ENCODE results near the gene PCDHA8. TPM values are rescaled to one million over a fixed set of nuclear protein-coding genes. Genes with fewer than 3 reads are reported as not detected.

Gene PCDHA8
- total and polyA plus RNA-seq, 9 of the 15 experiments (the other 6 are each of a cell fraction or from before 2014, with no cell fraction given), result not detected

GRCh38 chr5:140808889-140809291 lies 32.1 kb upstream of the PCDHA8 start (continued):
- no peak for TF ChIP-seq XRCC5 (IDR thresholded peaks at IDR 0.05; ENCODE audit: low read depth, low read length)
- TF ChIP-seq POLR3A (IDR thresholded peaks at IDR 0.05; ENCODE audit: borderline replicate concordance, extremely low read depth, insufficient read depth, insufficient read length), result no peak
- no peak for TF ChIP-seq ZNF175 (CRISPR knock-in tag; IDR thresholded peaks at IDR 0.05; ENCODE audit: low read depth)
- TF ChIP-seq TAF15 (IDR thresholded peaks at IDR 0.05; ENCODE audit: low read depth, low read length), result no peak

GRCh38 chr5:140821375-140822280 lies 19.4 kb upstream of the PCDHA8 start, which contains the start of gene PCDHA5:
Gene PCDHA5, plus strand, starts transcription at chr5:140821613.
- peak in 2 of 4 experiments; percentile 31 to 61 for DNase-seq (ENCODE audit: extremely low read depth in 1 of 4, low spot score in 3 of 4)
- POLR2A ChIA-PET, result interaction anchor here (0.7 kb wide), 1 partner anchor 420 kb away, joined by 4 read pairs; no protein-coding TSS in a partner anchor
- Histone ChIP-seq H4K20me1 (replicated peaks; ENCODE audit: control insufficient read depth, insufficient read depth, low read length) (no peaks in the 10 kb centered on the region), H3K9me3 (replicated peaks; ENCODE audit: control insufficient read depth, insufficient read depth, low read depth, low read length) (no peaks in the 10 kb centered on the region; the same call in 1 of the 2 replicates), H3K4me2 (ENCODE audit: insufficient read depth, low read length) (peak within 1 kb of the TSS; percentile 8; the same call in 1 of the 2 replicates), H3K9ac (ENCODE audit: insufficient read depth in 1 of 2, low read depth in 2 of 2, low read length in 2 of 2) (no peak within 1 kb of the TSS), H3K79me2 (ENCODE audit: control insufficient read depth, insufficient read depth, low read length) (no peaks in the 10 kb centered on the region), H3K36me3 (ENCODE audit: control insufficient read depth, insufficient read depth, low read length) (no peaks in the 10 kb centered on the region), H3K4me1 (replicated peaks in 1 of 2; ENCODE audit: control insufficient read depth in 2 of 2, insufficient read depth in 2 of 2, low read length in 2 of 2) (peaks cover 0 to 15% of the 10 kb centered on the region in 2 experiments; a peak in 2 of 5 replicates), H3K4me3 (peak within 1 kb of the TSS; percentile 14; the same call in 1 of the 2 replicates), H3K27me3 (ENCODE audit: control insufficient read depth in 2 of 2, insufficient read depth in 2 of 2, low read length in 2 of 2) (no peaks in the 10 kb centered on the region), H3K9me1 (ENCODE audit: control insufficient read depth, insufficient read depth, low read length) (no peaks in the 10 kb centered on the region), H2AFZ (ENCODE audit: low read depth, low read length) (no peak within 1 kb of the TSS; the same call in 1 of the 2 replicates), H3K27ac (ENCODE audit: extremely low read depth, low read depth, low read length) (no peak within 1 kb of the TSS)
- BruUV-seq (replicated peaks), result no TSS peak
- whole genome bisulfite sequencing (ENCODE audit: insufficient coverage, low coverage, missing lambda C conversion rate), result 7% methylated on average over 36 of the region's 39 CpGs
- ATAC-seq, result peak; percentile 63
- CTCF ChIA-PET (ENCODE audit: low intra/inter-chr PET ratio), result no interaction called here
- intact Hi-C loops (cut with micrococcal nuclease) (no loop called here), in situ Hi-C loops (cut with MboI) (no loop called here)
- FAIRE-seq, result no peak
- peak; percentile 44 to 69 (median 62) for TF ChIP-seq CTCF (IDR thresholded peaks at IDR 0.05 in 2 of 3, conservative IDR thresholded peaks at IDR 0.05 in 1 of 3; ENCODE audit: insufficient read depth in 2 of 3, low read depth in 1 of 3, low read length in 3 of 3)
- peak; percentile 58 for TF ChIP-seq ATF3 (IDR thresholded peaks at IDR 0.05)
- no peak for TF ChIP-seq ATF3 (CRISPR knock-in tag; conservative IDR thresholded peaks at IDR 0.05)
- peak; percentile 15; the same call in 1 of the 2 replicates for TF ChIP-seq CEBPB (tag; IDR thresholded peaks at IDR 0.05)
- no peak for TF ChIP-seq TBL1XR1 (IDR thresholded peaks at IDR 0.05; ENCODE audit: low read length in 2 of 2)
